Neural cell (in vitro differentiated cells): ENCODE results near the gene SLC44A5. TPM values are rescaled to one million over a fixed set of nuclear protein-coding genes. Genes with fewer than 3 reads are reported as not detected.

Experiments
- H2AFZ ChIP-seq: fragments of 200-600, 300-800 bp; sonication (generic), shearing (Covaris generic); 2 replicates; pipeline ENCODE4 v1.6.0; 2014; ENCODE audit warnings: low read depth, mild to moderate bottlenecking, antibody characterized with exemption, low read length, moderate library complexity
- H3F3A ChIP-seq: fragments of 200-600 bp; shearing (Covaris generic); 2 replicates; pipeline ENCODE4 v1.6.1; 2016; ENCODE audit warnings: mild to moderate bottlenecking, moderate library complexity, mixed read lengths, antibody characterized with exemption, low read length; ENCODE audit not compliant: insufficient read depth, poor library complexity, severe bottlenecking
- H3K27ac ChIP-seq: fragments of 200-600, 300-800 bp; sonication (generic), shearing (Covaris generic); 2 replicates; pipeline ENCODE4 v1.5.1; 2014; ENCODE audit warnings: mild to moderate bottlenecking, low read length, moderate library complexity
- H3K27me3 ChIP-seq: fragments of 300-800, 200-600 bp; sonication (generic), shearing (Covaris generic); 2 replicates; pipeline ENCODE4 v1.6.0; 2014; ENCODE audit warnings: mild to moderate bottlenecking, low read depth, low read length, moderate library complexity; ENCODE audit not compliant: insufficient read depth
- H3K36me3 ChIP-seq: fragments of 300-800, 200-600 bp; sonication (generic), shearing (Covaris generic); 2 replicates; pipeline ENCODE4 v1.5.1; 2014; ENCODE audit warnings: mild to moderate bottlenecking, antibody characterized with exemption, low read length, moderate library complexity; ENCODE audit not compliant: insufficient read depth
- H3K4me2 ChIP-seq: fragments of 300-800, 200-600 bp; sonication (generic), shearing (Covaris generic); 2 replicates; pipeline ENCODE4 v1.6.0; 2014; ENCODE audit warnings: mild to moderate bottlenecking, low read length
- H3K4me3 ChIP-seq: fragments of 300-800, 200-600 bp; sonication (generic), shearing (Covaris generic); 2 replicates; pipeline ENCODE4 v1.5.1; 2014; ENCODE audit warnings: mild to moderate bottlenecking, low read length, moderate library complexity
- H3K79me2 ChIP-seq: fragments of 200-600 bp; shearing (Covaris generic); replicated peaks from 2 replicates; pipeline ENCODE4 v1.6.0; 2014; ENCODE audit warnings: mild to moderate bottlenecking, low read length, moderate library complexity; ENCODE audit not compliant: insufficient read depth
- H3K9ac ChIP-seq: fragments of 300-800, 200-600 bp; sonication (generic), shearing (Covaris generic); 2 replicates; pipeline ENCODE4 v1.6.1; 2016; ENCODE audit warnings: mild to moderate bottlenecking, low read length, mixed read lengths
- H3K9me2 ChIP-seq: fragments of 200-600 bp; shearing (Covaris generic); 2 replicates; pipeline ENCODE4 v1.6.1; 2016; ENCODE audit warnings: mild to moderate bottlenecking, low read length, mixed read lengths; ENCODE audit not compliant: insufficient read depth
- H3K9me3 ChIP-seq: fragments of 200-600, 300-800 bp; sonication (generic), shearing (Covaris generic); 2 replicates; pipeline ENCODE4 v1.6.1; 2016; ENCODE audit warnings: mild to moderate bottlenecking, mixed run types, low read length, moderate library complexity, mixed read lengths
- H4K20me1 ChIP-seq: fragments of 200-600 bp; shearing (Covaris generic); 2 replicates; pipeline ENCODE4 v1.6.1; 2016; ENCODE audit warnings: mild to moderate bottlenecking, mixed run types; ENCODE audit not compliant: insufficient read depth
- CTCF ChIP-seq: fragments of 450-650 bp; IDR thresholded peaks from 2 replicates; pipeline ENCODE4 v1.5.1; 2014; ENCODE audit warnings: antibody characterized with exemption, mild to moderate bottlenecking, moderate library complexity; ENCODE audit not compliant: poor library complexity, severe bottlenecking
- EP300 ChIP-seq: fragments of 450-650 bp; conservative IDR thresholded peaks from 2 replicates; pipeline ENCODE4 v1.6.1; 2014; ENCODE audit warnings: antibody characterized with exemption, mild to moderate bottlenecking, moderate library complexity; ENCODE audit not compliant: poor library complexity, severe bottlenecking
- EZH2 ChIP-seq: fragments of 200-600, 300-800 bp; shearing (Covaris generic), sonication (generic); IDR thresholded peaks from 2 replicates; pipeline ENCODE4 v1.6.1; 2014; ENCODE audit warnings: antibody characterized with exemption, low read length, borderline replicate concordance, mild to moderate bottlenecking; ENCODE audit not compliant: insufficient read depth, poor library complexity, severe bottlenecking
- MXI1 ChIP-seq: fragments of 450-650 bp; conservative IDR thresholded peaks from 2 replicates; pipeline ENCODE4 v1.6.1; 2014; ENCODE audit warnings: antibody characterized with exemption, mild to moderate bottlenecking; ENCODE audit not compliant: poor library complexity, severe bottlenecking
- POLR2AphosphoS5 ChIP-seq: IDR thresholded peaks from 2 replicates; pipeline ENCODE4 v1.6.1; 2012
- RAD21 ChIP-seq: fragments of 450-650 bp; conservative IDR thresholded peaks from 2 replicates; pipeline ENCODE4 v1.6.1; 2014; ENCODE audit warnings: antibody characterized with exemption, mild to moderate bottlenecking, moderate library complexity
- REST ChIP-seq: IDR thresholded peaks from 2 replicates; pipeline ENCODE4 v1.6.1; 2012; ENCODE audit warnings: borderline replicate concordance
- SMC3 ChIP-seq: fragments of 450-650 bp; conservative IDR thresholded peaks from 2 replicates; pipeline ENCODE4 v1.6.1; 2014; ENCODE audit warnings: antibody characterized with exemption, mild to moderate bottlenecking, moderate library complexity; ENCODE audit not compliant: poor library complexity
- TAF1 ChIP-seq: IDR thresholded peaks from 2 replicates; pipeline ENCODE4 v1.6.1; 2012; ENCODE audit warnings: low read depth
- polyA plus RNA-seq: library from polyadenylated mRNA; depleted of rRNA; stranded (reverse); fragments of >200 nt; gene quantifications from 2 replicates; pipeline ENCODE4 v1.2.3, GENCODE V29; 2014

The SLC44A5 gene
- polyA plus RNA-seq, 1 donor from 2014 or later = 53.0 TPM

GRCh38 chr1:75625795-75626194 is 14.9 kb upstream of the SLC44A5 start:
- no peak overlapping the region for H3K27ac ChIP-seq
- no peak for TF ChIP-seq RAD21
- no peak for TF ChIP-seq TAF1
- TF ChIP-seq POLR2AphosphoS5 = no peak
- no peak for TF ChIP-seq EP300
- TF ChIP-seq CTCF = no peak
- no peak for TF ChIP-seq MXI1
- TF ChIP-seq EZH2 = no peak
- no peak for TF ChIP-seq REST
- TF ChIP-seq SMC3 = no peak
- no peak overlapping the region for H3K9ac ChIP-seq
- no peaks in the 10 kb centered on the region for H3K9me3 ChIP-seq
- H3F3A ChIP-seq = no peaks in the 10 kb centered on the region
- no peak overlapping the region for H2AFZ ChIP-seq
- no peaks in the 10 kb centered on the region for H3K9me2 ChIP-seq
- H4K20me1 ChIP-seq = no peaks in the 10 kb centered on the region
- no peak overlapping the region for H3K4me3 ChIP-seq
- H3K36me3 ChIP-seq = no peaks in the 10 kb centered on the region
- no peak overlapping the region for H3K4me2 ChIP-seq
- H3K27me3 ChIP-seq = no peaks in the 10 kb centered on the region
- H3K79me2 ChIP-seq = no peaks in the 10 kb centered on the region

- no peak overlapping the region for H3K27ac ChIP-seq
- no peaks in the 10 kb centered on the region for H3K36me3 ChIP-seq
- H3K9ac ChIP-seq = no peak overlapping the region
- no peaks in the 10 kb centered on the region for H3K9me2 ChIP-seq
- no peaks in the 10 kb centered on the region for H3K9me3 ChIP-seq
- TF ChIP-seq MXI1 (no peak), EZH2 (no peak), SMC3 (no peak), POLR2AphosphoS5 (no peak), CTCF (no peak), RAD21 (no peak)
- H4K20me1 ChIP-seq = no peaks in the 10 kb centered on the region
- H3K4me3 ChIP-seq = no peak overlapping the region
- H3K4me2 ChIP-seq = no peak overlapping the region
- H2AFZ ChIP-seq = no peak overlapping the region
- H3K79me2 ChIP-seq = peaks cover 11% of the 10 kb centered on the region
- H3F3A ChIP-seq = no peaks in the 10 kb centered on the region
- H3K27me3 ChIP-seq = no peaks in the 10 kb centered on the region
These were observed 7.5 kb upstream of the SLC44A5 start for GRCh38 chr1:75618382-75618781.
